Activated CD4-positive, alpha-beta T cell treated with anti-CD3 and anti-CD28 coated beads for 36 hours (primary cell): ENCODE measurements around the gene SP7. TPM values are rescaled to one million over a fixed set of nuclear protein-coding genes. Genes with fewer than 3 reads are reported as not detected.
A peak's percentile ranks its signal among the peaks of the same experiment; 100 is the strongest.
"Not testable (repeated sequence)": the region's sequence is repeated elsewhere in the genome, so short reads cannot be mapped to it uniquely, and the experiment has no call there.

Experiments used
- ATAC-seq: fragments of 200-7000 bp; cut with Tn5 transposase; one replicate; pipeline ENCODE4 v1.10.0; 2021; ENCODE audit warnings: mild to moderate bottlenecking, moderate library complexity
- CTCF ChIA-PET: fragments of 350-600 bp; sonication (Branson Sonifier 250); formaldehyde crosslinking; loops from one replicate; lab custom pipeline; 2021; ENCODE audit warnings: antibody characterized with exemption; lab: Charles Lee
- POLR2A ChIA-PET: fragments of 350-600 bp; sonication (Branson Sonifier 250); formaldehyde crosslinking; loops from one replicate; lab custom pipeline; 2021; ENCODE audit warnings: antibody characterized with exemption, inconsistent platforms; lab: Charles Lee
- DNase-seq: peaks from one replicate; pipeline ENCODE4 v3.0.0-alpha.2; 2020
- H3K27ac Mint-ChIP-seq: one replicate; pipeline ENCODE4 v1.8.0; 2021; ENCODE audit warnings: mixed read lengths
- H3K27me3 Mint-ChIP-seq: one replicate; pipeline ENCODE4 v1.8.0; 2021; ENCODE audit warnings: mixed read lengths
- H3K36me3 Mint-ChIP-seq: one replicate; pipeline ENCODE4 v1.8.0; 2021; ENCODE audit warnings: low read depth, mixed read lengths
- H3K4me1 Mint-ChIP-seq: one replicate; pipeline ENCODE4 v1.8.0; 2021; ENCODE audit warnings: mixed read lengths
- H3K4me3 Mint-ChIP-seq: one replicate; pipeline ENCODE4 v1.8.0; 2021; ENCODE audit warnings: mild to moderate bottlenecking, moderate library complexity, mixed read lengths
- H3K9me3 Mint-ChIP-seq: one replicate; pipeline ENCODE4 v1.8.0; 2021; ENCODE audit warnings: low read depth, mixed read lengths
- intact Hi-C, 2 experiments: fragments of 100-400 bp; cut with DNase I in 1 of 2; cut with micrococcal nuclease in 1 of 2; formaldehyde crosslinking; loops; one replicate each; pipeline versions ENCODE4 v1.14.2 to v1.15.1; 2022 to 2024; cut with DNase I, micrococcal nuclease
- total RNA-seq, 2 experiments: library from RNA; stranded (reverse); gene quantifications; one replicate each; pipeline ENCODE4 v1.2.3, GENCODE V29; 2021

The SP7 gene
- total RNA-seq, 2 experiments from 2014 or later, result not detected

GRCh38 chr12:53298164-53298563, 38.0 kb downstream of the SP7 start:
- DNase-seq (no peak), ATAC-seq (no peak)
- H3K9me3 Mint-ChIP-seq, result no peaks in the 10 kb centered on the region
- peak overlapping the region; percentile 22 for H3K4me3 Mint-ChIP-seq
- ChIA-PET POLR2A (interaction anchor here (0.7 to 1.5 kb wide), 2 partner anchors 28 to 78 kb away, joined by 3 to 6 read pairs; no protein-coding TSS in a partner anchor), CTCF (interaction anchor here (0.5 to 18.7 kb wide), 15 partner anchors 11 to 1228 kb away, joined by 3 to 173 read pairs (median 4); partner anchors contain the start of genes AAAS, ATG101, CSAD and ZNF740)
- H3K4me1 Mint-ChIP-seq, result peaks cover 72% of the 10 kb centered on the region
- H3K36me3 Mint-ChIP-seq, result peaks cover 70% of the 10 kb centered on the region
- intact Hi-C loops, result loop anchor here (2.0 kb wide), 2 partner anchors 47 to 291 kb away; partner anchors contain the start of gene EIF4B (in 1 of the 2)
- H3K27me3 Mint-ChIP-seq, result no peaks in the 10 kb centered on the region
- peak overlapping the region; percentile 92 for H3K27ac Mint-ChIP-seq

- intact Hi-C loops, H3K9me3 Mint-ChIP-seq: not testable (repeated sequence)
Observed at GRCh38 chr12:53297106-53297505, 39.0 kb downstream of the SP7 start.

DNA sequence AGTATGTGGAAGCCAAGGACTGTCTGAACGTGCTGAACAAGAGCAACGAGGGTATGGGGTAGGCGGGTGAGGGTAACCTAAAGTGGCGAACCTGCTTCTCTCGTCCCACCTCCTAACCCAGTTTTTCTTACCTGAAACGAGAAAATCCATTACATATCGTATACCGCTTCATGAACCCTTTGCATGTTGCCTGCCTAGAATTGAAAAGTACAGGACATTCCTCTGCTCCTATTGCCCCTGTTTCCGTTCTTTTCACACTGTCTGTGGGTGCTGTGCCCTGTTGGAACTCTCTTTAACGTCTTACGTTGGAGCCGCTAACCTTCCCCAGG, 40.3 kb downstream of the SP7 start:
- no peak for DNase-seq

More at GRCh38 chr12:53297106-53297505, 39.0 kb downstream of the SP7 start:
- not testable (repeated sequence) for DNase-seq, ATAC-seq, H3K27me3 Mint-ChIP-seq
- Mint-ChIP-seq H3K27ac (peak overlapping the region; percentile 94), H3K4me1 (peaks cover 64% of the 10 kb centered on the region), H3K36me3 (peaks cover 68% of the 10 kb centered on the region), H3K4me3 (peak overlapping the region; percentile 85)
- POLR2A ChIA-PET, result interaction anchor here (0.9 kb wide), 1 partner anchor 77 kb away, joined by 13 read pairs; no protein-coding TSS in a partner anchor
- CTCF ChIA-PET, result interaction anchor here (1.0 to 18.7 kb wide), 7 partner anchors 24 to 116 kb away, joined by 3 to 173 read pairs (median 8); partner anchors contain the start of genes AAAS, CSAD, ESPL1 and ZNF740

DNA sequence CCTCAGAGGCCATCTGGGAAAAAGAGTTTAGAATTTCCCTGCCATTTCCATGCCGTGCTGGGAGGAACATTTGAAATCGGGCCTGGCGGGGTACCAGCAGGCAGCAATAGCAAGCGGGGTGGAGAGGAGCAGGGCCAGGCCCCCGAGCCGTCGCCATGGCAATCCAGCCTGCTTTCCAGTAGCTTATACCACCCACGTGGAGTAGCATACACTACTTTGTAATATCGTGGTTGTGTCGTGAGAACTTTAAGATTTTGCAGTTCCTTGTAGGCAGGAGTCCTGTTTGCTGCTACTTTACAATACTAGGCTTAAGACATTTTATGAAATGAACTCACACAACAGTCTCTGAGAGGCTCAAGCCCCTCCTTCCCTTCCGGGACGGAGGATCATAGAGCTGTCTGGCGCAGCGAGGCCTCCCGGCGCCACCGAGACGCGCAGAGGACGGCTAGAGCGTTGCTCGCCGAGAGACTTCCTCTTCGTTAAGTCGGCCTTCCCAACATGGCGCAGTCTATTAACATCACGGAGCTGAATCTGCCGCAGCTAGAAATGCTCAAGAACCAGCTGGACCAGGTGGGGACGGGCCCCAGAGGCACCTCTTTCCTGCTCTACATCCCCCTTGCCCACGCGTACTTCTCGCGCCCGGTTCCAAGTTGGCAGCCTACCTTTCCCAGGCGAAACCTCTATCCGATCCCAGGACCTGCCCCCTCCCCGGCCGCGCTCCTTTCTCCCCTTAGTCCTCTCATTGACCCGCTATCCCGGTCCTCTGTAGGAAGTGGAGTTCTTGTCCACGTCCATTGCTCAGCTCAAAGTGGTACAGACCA, 40.9 kb downstream of the SP7 start, which contains the start of gene PFDN5:
Gene PFDN5 (plus strand): TSS at position 473 of the 821 bp plus-strand sequence. CDS start 26 bp downstream, at position 499.
- Mint-ChIP-seq H3K27me3 (no peaks in the 10 kb centered on the region), H3K4me1 (peaks cover 52% of the 10 kb centered on the region), H3K9me3 (no peaks in the 10 kb centered on the region), H3K27ac (peak within 1 kb of the TSS; percentile 94), H3K36me3 (peaks cover 75% of the 10 kb centered on the region), H3K4me3 (peak within 1 kb of the TSS; percentile 85)
- ATAC-seq, result peak; percentile 88
- ChIA-PET CTCF (interaction anchor here (0.6 to 18.7 kb wide), 15 partner anchors 8 to 348 kb away, joined by 3 to 173 read pairs (median 4); partner anchors contain the start of genes AAAS, ESPL1 and SOAT2), POLR2A (interaction anchor here (0.6 to 2.1 kb wide), 9 partner anchors 26 to 216 kb away, joined by 3 to 15 read pairs (median 4); partner anchors contain the start of genes AAAS, CSAD, ESPL1 and SPRYD3)
- intact Hi-C loops, result loop anchor here (1.0 to 2.0 kb wide), 13 partner anchors 26 to 331 kb away; partner anchors contain the start of genes AAAS (in 2 of the 2), ESPL1 (in 2 of the 2), ATF7 (in 1 of the 2) and CSAD (in 1 of the 2)
- DNase-seq, result peak; percentile 93

More for the DNA sequence above, 40.3 kb downstream of the SP7 start:
- Mint-ChIP-seq H3K27me3 (no peaks in the 10 kb centered on the region), H3K4me3 (peak overlapping the region; percentile 85), H3K36me3 (peaks cover 71% of the 10 kb centered on the region), H3K4me1 (peaks cover 52% of the 10 kb centered on the region), H3K9me3 (no peaks in the 10 kb centered on the region), H3K27ac (peak overlapping the region; percentile 94)
- ChIA-PET CTCF (interaction anchor here (0.6 to 18.7 kb wide), 13 partner anchors 9 to 193 kb away, joined by 3 to 173 read pairs (median 4); partner anchors contain the start of genes AAAS, ESPL1 and SOAT2), POLR2A (interaction anchor here (0.8 to 2.1 kb wide), 6 partner anchors 25 to 217 kb away, joined by 3 to 15 read pairs (median 6); partner anchors contain the start of genes AAAS, CSAD, SPRYD3 and ZNF740)
- ATAC-seq, result no peak
- intact Hi-C loops, result loop anchor here (1.0 to 2.0 kb wide), 13 partner anchors 25 to 330 kb away; partner anchors contain the start of genes AAAS (in 2 of the 2), ESPL1 (in 2 of the 2), ATF7 (in 1 of the 2) and CSAD (in 1 of the 2)

GRCh38 chr12:53292426-53292825, 43.7 kb downstream of the SP7 start:
- POLR2A ChIA-PET, result no interaction called here
- peaks cover 75% of the 10 kb centered on the region for H3K36me3 Mint-ChIP-seq
- H3K9me3 Mint-ChIP-seq, result no peaks in the 10 kb centered on the region
- no peak overlapping the region for H3K4me3 Mint-ChIP-seq
- DNase-seq, result no peak
- H3K4me1 Mint-ChIP-seq, result peaks cover 37% of the 10 kb centered on the region
- no peaks in the 10 kb centered on the region for H3K27me3 Mint-ChIP-seq
- no peak for ATAC-seq
- intact Hi-C loops, result no loop called here
- H3K27ac Mint-ChIP-seq, result no peak overlapping the region
- CTCF ChIA-PET, result interaction anchor here (0.6 to 18.7 kb wide), 6 partner anchors 9 to 187 kb away, joined by 3 to 173 read pairs (median 5); partner anchors contain the start of gene AAAS

- H3K36me3 Mint-ChIP-seq, result peaks cover 71% of the 10 kb centered on the region
- CTCF ChIA-PET, result interaction anchor here (1.0 to 18.7 kb wide), 9 partner anchors 9 to 131 kb away, joined by 3 to 173 read pairs (median 4); partner anchors contain the start of genes AAAS, ESPL1 and MYG1
- H3K27me3 Mint-ChIP-seq, result no peaks in the 10 kb centered on the region
- no peaks in the 10 kb centered on the region for H3K9me3 Mint-ChIP-seq
- H3K4me1 Mint-ChIP-seq, result peaks cover 22% of the 10 kb centered on the region
- ATAC-seq (no peak), DNase-seq (no peak)
- H3K27ac Mint-ChIP-seq, result peak overlapping the region; percentile 75
- intact Hi-C loops, result no loop called here
- POLR2A ChIA-PET, result interaction anchor here (0.8 to 1.3 kb wide), 2 partner anchors 10 to 20 kb away, joined by 5 to 7 read pairs; no protein-coding TSS in a partner anchor
- no peak overlapping the region for H3K4me3 Mint-ChIP-seq
Observed at GRCh38 chr12:53290661-53291060, 45.5 kb downstream of the SP7 start.

DNA sequence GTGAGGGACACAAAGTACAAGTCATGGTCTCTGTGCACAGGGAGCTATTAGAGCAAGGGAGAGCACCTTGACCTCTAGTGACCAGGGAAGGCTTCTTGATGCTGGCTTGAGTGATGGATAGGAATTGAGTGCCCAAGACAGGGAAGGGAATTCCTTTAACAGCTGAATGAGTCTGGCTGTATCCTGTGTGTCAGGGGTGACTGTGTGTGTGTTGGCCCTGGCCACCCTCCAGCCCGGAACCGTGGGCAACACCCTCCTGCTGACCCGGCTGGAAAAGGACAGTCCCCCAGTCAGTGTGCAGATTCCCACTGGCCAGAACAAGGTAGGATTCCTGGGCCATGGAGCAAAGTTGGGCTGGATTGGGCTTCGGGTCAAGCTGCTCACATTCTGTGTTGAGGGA, 46.3 kb downstream of the SP7 start:
- intact Hi-C loops, result no loop called here
- Mint-ChIP-seq H3K4me3 (no peak overlapping the region), H3K9me3 (no peaks in the 10 kb centered on the region), H3K36me3 (peaks cover 69% of the 10 kb centered on the region), H3K4me1 (peaks cover 19% of the 10 kb centered on the region), H3K27me3 (no peaks in the 10 kb centered on the region), H3K27ac (peak overlapping the region; percentile 75)
- no peak for DNase-seq
- POLR2A ChIA-PET, result interaction anchor here (1.1 to 1.3 kb wide), 2 partner anchors 12 to 20 kb away, joined by 3 to 5 read pairs; no protein-coding TSS in a partner anchor
- no peak for ATAC-seq
- CTCF ChIA-PET, result interaction anchor here (0.5 to 18.7 kb wide), 10 partner anchors 9 to 135 kb away, joined by 3 to 173 read pairs (median 3); partner anchors contain the start of genes AAAS, ESPL1 and MYG1

DNA sequence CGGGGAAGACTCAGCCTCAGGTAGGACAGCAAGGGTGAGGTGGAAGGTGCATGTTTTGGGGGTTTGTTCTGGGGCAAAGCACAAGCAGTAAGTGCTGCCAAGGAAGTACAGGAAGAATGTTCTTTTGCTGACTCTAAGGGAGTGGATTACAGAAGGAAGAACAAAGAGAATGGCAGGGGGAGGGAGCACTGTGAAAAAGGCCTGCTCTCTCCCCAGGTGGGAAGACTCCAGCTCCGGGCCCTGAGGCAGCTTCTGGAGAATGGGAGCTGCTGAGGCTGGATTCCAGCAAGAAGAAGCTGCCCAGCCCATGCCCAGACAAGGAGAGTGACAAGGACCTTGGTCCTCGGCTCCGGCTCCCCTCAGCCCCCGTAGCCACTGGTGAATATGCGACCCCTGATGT, 47.8 kb downstream of the SP7 start:
- no peak overlapping the region for H3K4me3 Mint-ChIP-seq
- CTCF ChIA-PET, result interaction anchor here (0.7 to 18.7 kb wide), 13 partner anchors 9 to 222 kb away, joined by 3 to 173 read pairs (median 4); partner anchors contain the start of genes AAAS and ESPL1
- ATAC-seq (no peak), DNase-seq (no peak)
- H3K27me3 Mint-ChIP-seq, result no peaks in the 10 kb centered on the region
- POLR2A ChIA-PET, result interaction anchor here (0.6 kb wide), 1 partner anchor 129 kb away, joined by 5 read pairs; no protein-coding TSS in a partner anchor
- no peaks in the 10 kb centered on the region for H3K9me3 Mint-ChIP-seq
- H3K4me1 Mint-ChIP-seq, result peaks cover 15% of the 10 kb centered on the region
- H3K36me3 Mint-ChIP-seq, result peaks cover 66% of the 10 kb centered on the region
- intact Hi-C loops, result no loop called here
- no peak overlapping the region for H3K27ac Mint-ChIP-seq

DNA sequence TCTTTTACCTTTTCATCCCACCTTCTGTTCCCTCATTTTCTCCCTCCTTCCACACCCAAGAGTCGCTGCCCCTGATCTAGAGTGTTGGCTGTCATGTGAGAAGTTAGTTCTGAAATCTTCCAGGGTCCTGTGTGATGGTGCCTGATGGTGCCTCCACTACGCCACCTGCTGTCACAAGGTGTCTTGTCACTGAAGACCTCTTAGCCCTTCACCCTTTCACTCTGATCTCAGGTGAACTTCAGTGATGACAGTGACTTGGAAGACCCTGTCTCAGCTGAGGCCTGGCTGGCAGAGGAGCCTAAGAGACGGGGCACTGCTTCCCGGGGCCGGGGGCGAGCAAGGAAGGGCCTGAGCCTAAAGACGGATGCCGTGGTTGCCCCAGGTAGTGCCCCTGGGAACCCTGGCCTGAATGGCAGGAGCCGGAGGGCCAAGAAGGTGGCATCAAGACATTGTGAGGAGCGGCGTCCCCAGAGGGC, 48.4 kb downstream of the SP7 start:
- DNase-seq (peak; percentile 79), ATAC-seq (peak; percentile 78)
- no peaks in the 10 kb centered on the region for H3K27me3 Mint-ChIP-seq
- ChIA-PET POLR2A (interaction anchor here (1.2 kb wide), 1 partner anchor 18 kb away, joined by 3 read pairs; no protein-coding TSS in a partner anchor), CTCF (interaction anchor here (0.9 to 18.7 kb wide), 9 partner anchors 14 to 222 kb away, joined by 3 to 173 read pairs (median 3); partner anchors contain the start of gene AAAS)
- H3K4me3 Mint-ChIP-seq, result no peak overlapping the region
- H3K36me3 Mint-ChIP-seq, result peaks cover 66% of the 10 kb centered on the region
- intact Hi-C loops, result loop anchor here (1.0 kb wide), 2 partner anchors 74 to 128 kb away; no protein-coding TSS in a partner anchor
- no peak overlapping the region for H3K27ac Mint-ChIP-seq
- H3K9me3 Mint-ChIP-seq, result no peaks in the 10 kb centered on the region
- peaks cover 15% of the 10 kb centered on the region for H3K4me1 Mint-ChIP-seq

GRCh38 chr12:53286448-53286847, 49.7 kb downstream of the SP7 start:
- ChIA-PET CTCF (interaction anchor here (0.5 to 18.7 kb wide), 10 partner anchors 9 to 130 kb away, joined by 3 to 173 read pairs (median 3); partner anchors contain the start of gene AAAS), POLR2A (interaction anchor here (0.7 to 1.2 kb wide), 3 partner anchors 14 to 175 kb away, joined by 3 read pairs; no protein-coding TSS in a partner anchor)
- DNase-seq, result no peak
- Mint-ChIP-seq H3K4me1 (peaks cover 15% of the 10 kb centered on the region), H3K36me3 (peaks cover 68% of the 10 kb centered on the region), H3K4me3 (no peak overlapping the region), H3K9me3 (no peaks in the 10 kb centered on the region), H3K27me3 (no peaks in the 10 kb centered on the region), H3K27ac (no peak overlapping the region)
- no peak for ATAC-seq
- intact Hi-C loops, result no loop called here
